Endothelial cell of umbilical vein (primary cell): ENCODE data around the gene ANXA4. TPM values are rescaled to one million over a fixed set of nuclear protein-coding genes. Genes with fewer than 3 reads are reported as not detected.

Source experiments
- BruUV-seq: library from RNA; stranded (reverse); fragments of 400-500 nt; replicated peaks from 2 replicates; lab custom pipeline; 2021; lab: Mats Ljungman, UMichigan
- CTCF ChIA-PET: fragments of 300-600, 350-600 bp; sonication (Branson Sonifier 250); formaldehyde crosslinking; loops from one replicate; lab custom pipeline; 2021; ENCODE audit warnings: antibody characterized with exemption, inconsistent platforms; lab: Charles Lee
- POLR2A ChIA-PET: fragments of 300-600, 350-600 bp; sonication (Branson Sonifier 250); formaldehyde crosslinking; loops from one replicate; lab custom pipeline; 2021; ENCODE audit warnings: antibody characterized with exemption, inconsistent platforms; lab: Charles Lee
- DNase-seq: peaks from one replicate; pipeline ENCODE4 v3.0.0-alpha.2; 2011; ENCODE audit warnings: low read depth, low spot score
- FAIRE-seq: peaks from 2 replicates; lab custom pipeline; 2011; peaks lifted over from hg19 to GRCh38; lab: Jason Lieb, UNC
- H2AFZ ChIP-seq: 2 replicates; pipeline ENCODE4 v1.6.0; 2012; ENCODE audit warnings: low read depth, low read length, control low read depth, inconsistent platforms
- H3K27ac ChIP-seq: 2 replicates; pipeline ENCODE4 v1.5.1; 2011; ENCODE audit warnings: low read depth, mild to moderate bottlenecking, control low read depth, low read length, moderate library complexity; ENCODE audit not compliant: insufficient read depth
- H3K27me3 ChIP-seq, 2 experiments: 2 replicates each; pipeline versions ENCODE4 v1.6.0 to v1.6.1; 2011; ENCODE audit warnings: low read length in 2 of 2, mixed read lengths in 1 of 2; ENCODE audit not compliant: control insufficient read depth in 2 of 2, insufficient read depth in 2 of 2
- H3K36me3 ChIP-seq, 2 experiments: 2 replicates in 1 of 2; 3 replicates in 1 of 2; pipeline ENCODE4 v1.5.1; 2011; ENCODE audit warnings: low read length in 2 of 2, mild to moderate bottlenecking in 1 of 2, moderate library complexity in 1 of 2; ENCODE audit not compliant: control insufficient read depth in 2 of 2, insufficient read depth in 2 of 2; ENCODE audit errors: extremely low read depth in 1 of 2
- H3K4me1 ChIP-seq: 3 replicates; pipeline ENCODE4 v1.5.1; 2011; ENCODE audit warnings: mild to moderate bottlenecking, low read length; ENCODE audit not compliant: control insufficient read depth, insufficient read depth; ENCODE audit errors: extremely low read depth
- H3K4me2 ChIP-seq: 2 replicates; pipeline ENCODE4 v1.6.1; 2011; ENCODE audit warnings: low read length, control low read depth, mixed read lengths; ENCODE audit not compliant: insufficient read depth
- H3K4me3 ChIP-seq, 3 experiments: fragments of 200-600 bp in 1 of 3; sonication (generic), shearing (Covaris generic) in 1 of 3; replicated peaks in 1 of 3; 2 replicates each; pipeline ENCODE4 v1.5.1; 2011 to 2016; ENCODE audit warnings: control low read depth in 3 of 3, low read length in 3 of 3, mild to moderate bottlenecking in 2 of 3, inconsistent platforms in 1 of 3, low read depth in 1 of 3, moderate library complexity in 1 of 3; ENCODE audit not compliant: insufficient read depth in 1 of 3
- H3K79me2 ChIP-seq: 2 replicates; pipeline ENCODE4 v1.6.0; 2012; ENCODE audit warnings: low read length, inconsistent platforms; ENCODE audit not compliant: control insufficient read depth, insufficient read depth
- H3K9ac ChIP-seq: replicated peaks from 2 replicates; pipeline ENCODE3; 2011; ENCODE audit warnings: low read length, control low read depth; ENCODE audit not compliant: insufficient read depth; ENCODE audit errors: extremely low read depth
- H3K9me1 ChIP-seq: replicated peaks from 3 replicates; pipeline ENCODE4 v1.6.0; 2011; ENCODE audit warnings: mild to moderate bottlenecking, low read length; ENCODE audit not compliant: control insufficient read depth, insufficient read depth; ENCODE audit errors: extremely low read depth
- H3K9me3 ChIP-seq: replicated peaks from 2 replicates; pipeline ENCODE4 v1.5.1; 2012; ENCODE audit warnings: low read length, inconsistent platforms; ENCODE audit not compliant: control insufficient read depth, insufficient read depth
- H4K20me1 ChIP-seq: replicated peaks from 2 replicates; pipeline ENCODE3; 2011; ENCODE audit warnings: mild to moderate bottlenecking, low read length; ENCODE audit not compliant: control insufficient read depth, insufficient read depth; ENCODE audit errors: extremely low read depth
- CTCF ChIP-seq, 2 donors: IDR thresholded peaks; 1 replicate in 1 of 2; 2 replicates in 1 of 2; pipeline ENCODE4 v1.5.1; 2011; ENCODE audit warnings: low read length in 2 of 2, mild to moderate bottlenecking in 2 of 2, moderate library complexity in 2 of 2, control low read depth in 1 of 2, inconsistent platforms in 1 of 2, low read depth in 1 of 2; ENCODE audit not compliant: insufficient read depth in 1 of 2; ENCODE audit errors: extremely low read depth in 1 of 2
- EZH2 ChIP-seq: IDR thresholded peaks from 2 replicates; pipeline ENCODE4 v1.6.1; 2012; ENCODE audit warnings: borderline replicate concordance, low read depth, mild to moderate bottlenecking, moderate library complexity, low read length, inconsistent platforms; ENCODE audit not compliant: severe bottlenecking
- FOS ChIP-seq: IDR thresholded peaks from 2 replicates; pipeline ENCODE4 v1.6.1; 2011; ENCODE audit warnings: mild to moderate bottlenecking, low read length, moderate library complexity, borderline replicate concordance; ENCODE audit not compliant: insufficient read depth
- GATA2 ChIP-seq: IDR thresholded peaks from 2 replicates; pipeline ENCODE4 v1.7.0; 2011; ENCODE audit warnings: low read depth, mild to moderate bottlenecking, moderate library complexity, mixed read lengths, low read length; ENCODE audit not compliant: insufficient read length, insufficient read depth
- JUN ChIP-seq: IDR thresholded peaks from 2 replicates; pipeline ENCODE4 v1.6.1; 2011; ENCODE audit warnings: borderline replicate concordance, low read depth; ENCODE audit not compliant: insufficient read length, insufficient read depth
- MAX ChIP-seq: IDR thresholded peaks from 2 replicates; pipeline ENCODE4 v1.6.1; 2011; ENCODE audit not compliant: insufficient read depth, insufficient read length
- MYC ChIP-seq: IDR thresholded peaks from one replicate; pipeline ENCODE4 v1.6.1; 2011; ENCODE audit warnings: mild to moderate bottlenecking, low read depth, low read length
- POLR2A ChIP-seq: IDR thresholded peaks from 2 replicates; pipeline ENCODE4 v1.6.1; 2012; ENCODE audit warnings: low read depth, mild to moderate bottlenecking, control low read depth, low read length
- POLR2AphosphoS5 ChIP-seq: IDR thresholded peaks from 2 replicates; pipeline ENCODE4 v1.6.1; 2012; ENCODE audit warnings: low read depth, mild to moderate bottlenecking, control low read depth, low read length, moderate library complexity; ENCODE audit not compliant: insufficient read depth
- dilution Hi-C: fragments of 300-500 bp; cut with MboI; formaldehyde crosslinking; loops from one replicate; pipeline ENCODE4 v1.15.0; 2019; ENCODE audit warnings: low sequenced_read_pairs; ENCODE audit not compliant: extremely low pct_ligation_motif_present
- intact Hi-C: fragments of 100-400 bp; cut with micrococcal nuclease; formaldehyde crosslinking; loops from one replicate; pipeline ENCODE4 v1.10.0; 2022
- polyA plus RNA-seq, 4 experiments: library from polyadenylated mRNA; depleted of rRNA in 3 of 4; stranded (reverse) in 3 of 4; unstranded in 1 of 4; fragments of >200 nt; gene quantifications; 2 replicates each; pipeline versions ENCODE4 v1.2.1 to v1.2.3, GENCODE V29; 2011 to 2012; ENCODE audit warnings: missing spikeins in 1 of 4
- total RNA-seq: library from RNA; stranded (reverse); gene quantifications from 2 replicates; pipeline ENCODE4 v1.2.3, GENCODE V29; 2021

ANXA4 gene
- total and polyA plus RNA-seq, 2 donors (not counting 3 experiments of a cell fraction or from before 2014, with no cell fraction given): 29.4 to 79.6 TPM

- POLR2A ChIA-PET: no interaction called here
- H3K27ac ChIP-seq: no peak overlapping the region
- H2AFZ ChIP-seq: no peak overlapping the region
- H3K4me3 ChIP-seq: no peak overlapping the region
- FAIRE-seq (no peak), DNase-seq (no peak)
- H3K4me2 ChIP-seq: no peak overlapping the region
- intact Hi-C loops: no loop called here
- dilution Hi-C loops: no loop called here
- no peaks in the 10 kb centered on the region for H3K36me3 ChIP-seq
- no peak overlapping the region for H3K9ac ChIP-seq
- no peaks in the 10 kb centered on the region for H3K9me1 ChIP-seq
- no TSS peak for BruUV-seq
- H3K4me1 ChIP-seq: no peaks in the 10 kb centered on the region
- no peak for TF ChIP-seq POLR2AphosphoS5
- TF ChIP-seq JUN: no peak
- TF ChIP-seq GATA2: no peak
- no peak for TF ChIP-seq MAX
- no peak for TF ChIP-seq CTCF (IDR thresholded peaks at IDR 0.05; ENCODE audit: extremely low read depth in 1 of 2, insufficient read depth in 1 of 2, low read depth in 1 of 2, low read length in 2 of 2)
- CTCF ChIA-PET: no interaction called here
- no peaks in the 10 kb centered on the region for H4K20me1 ChIP-seq
- H3K79me2 ChIP-seq: no peaks in the 10 kb centered on the region
- H3K9me3 ChIP-seq: no peaks in the 10 kb centered on the region
- no peaks in the 10 kb centered on the region for H3K27me3 ChIP-seq
Observed at GRCh38 chr2:69703189-69703588, 38.7 kb upstream of the ANXA4 start.

GRCh38 chr2:69704446-69704845 is 37.5 kb upstream of the ANXA4 start:
- H3K36me3 ChIP-seq: no peaks in the 10 kb centered on the region
- no peaks in the 10 kb centered on the region for H3K9me3 ChIP-seq
- ChIA-PET POLR2A (no interaction called here), CTCF (interaction anchor here (0.8 kb wide), 1 partner anchor 149 kb away, joined by 3 read pairs; no protein-coding TSS in a partner anchor)
- H3K4me2 ChIP-seq: no peak overlapping the region
- H3K79me2 ChIP-seq: no peaks in the 10 kb centered on the region
- H3K4me3 ChIP-seq: no peak overlapping the region
- H3K27me3 ChIP-seq: no peaks in the 10 kb centered on the region
- no peak overlapping the region for H3K27ac ChIP-seq
- H3K4me1 ChIP-seq: no peaks in the 10 kb centered on the region
- dilution Hi-C loops: no loop called here
- DNase-seq: no peak
- intact Hi-C loops: no loop called here
- H3K9ac ChIP-seq: no peak overlapping the region
- no TSS peak for BruUV-seq
- FAIRE-seq: no peak
- no peak for TF ChIP-seq EZH2
- no peak for TF ChIP-seq MYC
- TF ChIP-seq MAX: no peak
- TF ChIP-seq POLR2A: no peak
- no peak for TF ChIP-seq FOS
- no peak for TF ChIP-seq CTCF (IDR thresholded peaks at IDR 0.05; ENCODE audit: extremely low read depth in 1 of 2, insufficient read depth in 1 of 2, low read depth in 1 of 2, low read length in 2 of 2)
- TF ChIP-seq GATA2: no peak
- no peaks in the 10 kb centered on the region for H3K9me1 ChIP-seq
- no peak overlapping the region for H2AFZ ChIP-seq
- H4K20me1 ChIP-seq: no peaks in the 10 kb centered on the region
